ENCODE results near the gene KPNA4.
A peak's percentile ranks its signal among the peaks of the same experiment; 100 is the strongest.
"Not testable (repeated sequence)": the region's sequence is repeated elsewhere in the genome, so short reads cannot be mapped to it uniquely, and the experiment has no call there.

KPNA4 gene

GRCh38 chr3:160611141-160611540 lies 45.8 kb upstream of the KPNA4 start:
- TF ChIP-seq SPI1 (IDR thresholded peaks at IDR 0.05; ENCODE audit: borderline replicate concordance, low read depth) (no peak), GABPA (IDR thresholded peaks at IDR 0.05; ENCODE audit: low read depth) (no peak), CTCF (IDR thresholded peaks at IDR 0.05; ENCODE audit: insufficient read depth, low read length) (no peak), POLR2AphosphoS5 (IDR thresholded peaks at IDR 0.05; ENCODE audit: low read depth) (no peak), REST (IDR thresholded peaks at IDR 0.05; ENCODE audit: insufficient replicate concordance, low read depth) (no peak)
- Histone ChIP-seq H3K4me3 (replicated peaks; ENCODE audit: insufficient read depth, low read length) (no peak overlapping the region), H3K27me3 (ENCODE audit: insufficient read depth, poor library complexity, severe bottlenecking) (peaks cover 3% of the 10 kb centered on the region), H3K27ac (replicated peaks) (no peak overlapping the region)
- DNase-seq (ENCODE audit: low read depth in 1 of 2, low spot score in 1 of 2) = no peak

- H3K27ac ChIP-seq (replicated peaks) = no peak overlapping the region
- TF ChIP-seq CTCF (IDR thresholded peaks at IDR 0.05; ENCODE audit: insufficient read depth, low read length) = no peak
- TF ChIP-seq SPI1 (IDR thresholded peaks at IDR 0.05; ENCODE audit: borderline replicate concordance, low read depth) = peak; percentile 52; the same call in 1 of the 2 replicates
- no peaks in the 10 kb centered on the region for H3K27me3 ChIP-seq (ENCODE audit: insufficient read depth, poor library complexity, severe bottlenecking)
- no peak for DNase-seq (ENCODE audit: low read depth in 1 of 2, low spot score in 1 of 2)
- H3K4me3 ChIP-seq (replicated peaks; ENCODE audit: insufficient read depth, low read length) = no peak overlapping the region
These were observed 43.5 kb upstream of the KPNA4 start for GRCh38 chr3:160608870-160609269.

GRCh38 chr3:160607826-160608225 lies 42.5 kb upstream of the KPNA4 start:
- no peak overlapping the region for H3K4me3 ChIP-seq (replicated peaks; ENCODE audit: insufficient read depth, low read length)
- DNase-seq (ENCODE audit: low read depth in 1 of 2, low spot score in 1 of 2) = no peak
- TF ChIP-seq REST (IDR thresholded peaks at IDR 0.05; ENCODE audit: insufficient replicate concordance, low read depth) (no peak), POLR2AphosphoS5 (IDR thresholded peaks at IDR 0.05; ENCODE audit: low read depth) (no peak), SPI1 (IDR thresholded peaks at IDR 0.05; ENCODE audit: borderline replicate concordance, low read depth) (no peak), CTCF (IDR thresholded peaks at IDR 0.05; ENCODE audit: insufficient read depth, low read length) (no peak), GABPA (IDR thresholded peaks at IDR 0.05; ENCODE audit: low read depth) (no peak)

GRCh38 chr3:160605315-160605714 lies 39.9 kb upstream of the KPNA4 start:
- no peak for DNase-seq (ENCODE audit: low read depth in 1 of 2, low spot score in 1 of 2)
- TF ChIP-seq CTCF (IDR thresholded peaks at IDR 0.05; ENCODE audit: insufficient read depth, low read length) (no peak), POLR2AphosphoS5 (IDR thresholded peaks at IDR 0.05; ENCODE audit: low read depth) (no peak), SPI1 (IDR thresholded peaks at IDR 0.05; ENCODE audit: borderline replicate concordance, low read depth) (no peak)
- Histone ChIP-seq H3K4me3 (replicated peaks; ENCODE audit: insufficient read depth, low read length) (no peak overlapping the region), H3K27me3 (ENCODE audit: insufficient read depth, poor library complexity, severe bottlenecking) (no peaks in the 10 kb centered on the region), H3K27ac (replicated peaks) (no peak overlapping the region)

More at GRCh38 chr3:160607826-160608225, 42.5 kb upstream of the KPNA4 start:
- no peak overlapping the region for H3K27ac ChIP-seq (replicated peaks)
- no peaks in the 10 kb centered on the region for H3K27me3 ChIP-seq (ENCODE audit: insufficient read depth, poor library complexity, severe bottlenecking)

GRCh38 chr3:160603845-160604244 lies 38.5 kb upstream of the KPNA4 start:
- H3K4me3 ChIP-seq (replicated peaks; ENCODE audit: insufficient read depth, low read length); H3K27ac ChIP-seq (replicated peaks); H3K27me3 ChIP-seq (ENCODE audit: insufficient read depth, poor library complexity, severe bottlenecking); DNase-seq (ENCODE audit: low read depth in 1 of 2, low spot score in 1 of 2): not testable (repeated sequence)

Measured in HL-60 (cell line).